Fibroblast of lung (primary cell): ENCODE measurements around the gene SDK2.

ENCODE experiments used
- EZH2 ChIP-seq: IDR thresholded peaks from 2 replicates; pipeline ENCODE4 v1.5.1; 2012; ENCODE audit warnings: low read length, control low read depth, mild to moderate bottlenecking; ENCODE audit errors: missing control alignments
- TF ChIP-seq, protein P1 (sequence below), 2 donors: IDR thresholded peaks in 1 of 2; conservative IDR thresholded peaks in 1 of 2; 1 replicate in 1 of 2; 2 replicates in 1 of 2; pipeline ENCODE4 v1.5.1; 2011 to 2012; ENCODE audit warnings: low read length in 2 of 2, control low read depth in 1 of 2, inconsistent platforms in 1 of 2, low read depth in 1 of 2, mild to moderate bottlenecking in 1 of 2

DNA sequence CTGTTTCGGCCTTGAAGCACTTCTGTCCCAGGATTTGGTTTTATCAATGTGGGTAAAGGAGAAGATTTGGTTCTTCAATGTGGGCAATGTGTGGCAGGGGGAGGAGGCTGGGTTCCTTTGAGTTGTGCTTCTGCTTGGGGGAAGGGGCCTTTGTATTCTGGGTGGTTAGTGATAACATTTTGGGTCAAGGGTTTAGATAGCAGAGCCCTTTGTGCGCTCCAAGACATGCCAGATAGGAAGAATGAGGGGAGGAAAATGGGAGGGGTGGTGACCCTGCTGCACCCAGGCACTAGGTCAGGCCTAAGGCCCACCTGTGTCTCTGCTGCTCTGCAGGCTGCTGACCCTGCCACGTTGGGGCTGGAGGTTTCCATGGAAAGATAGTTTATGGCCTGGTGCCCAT lies 292.5 kb downstream of the SDK2 start:
- TF ChIP-seq, protein P1, sequence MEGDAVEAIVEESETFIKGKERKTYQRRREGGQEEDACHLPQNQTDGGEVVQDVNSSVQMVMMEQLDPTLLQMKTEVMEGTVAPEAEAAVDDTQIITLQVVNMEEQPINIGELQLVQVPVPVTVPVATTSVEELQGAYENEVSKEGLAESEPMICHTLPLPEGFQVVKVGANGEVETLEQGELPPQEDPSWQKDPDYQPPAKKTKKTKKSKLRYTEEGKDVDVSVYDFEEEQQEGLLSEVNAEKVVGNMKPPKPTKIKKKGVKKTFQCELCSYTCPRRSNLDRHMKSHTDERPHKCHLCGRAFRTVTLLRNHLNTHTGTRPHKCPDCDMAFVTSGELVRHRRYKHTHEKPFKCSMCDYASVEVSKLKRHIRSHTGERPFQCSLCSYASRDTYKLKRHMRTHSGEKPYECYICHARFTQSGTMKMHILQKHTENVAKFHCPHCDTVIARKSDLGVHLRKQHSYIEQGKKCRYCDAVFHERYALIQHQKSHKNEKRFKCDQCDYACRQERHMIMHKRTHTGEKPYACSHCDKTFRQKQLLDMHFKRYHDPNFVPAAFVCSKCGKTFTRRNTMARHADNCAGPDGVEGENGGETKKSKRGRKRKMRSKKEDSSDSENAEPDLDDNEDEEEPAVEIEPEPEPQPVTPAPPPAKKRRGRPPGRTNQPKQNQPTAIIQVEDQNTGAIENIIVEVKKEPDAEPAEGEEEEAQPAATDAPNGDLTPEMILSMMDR (conservative IDR thresholded peaks at IDR 0.05 in 1 of 2, IDR thresholded peaks at IDR 0.05 in 1 of 2; ENCODE audit: low read depth in 1 of 2, low read length in 2 of 2), result no peak
- TF ChIP-seq EZH2, result no peak
